ENCODE measurements around the gene ARHGAP12. TPM values are rescaled to one million over a fixed set of nuclear protein-coding genes. Genes with fewer than 3 reads are reported as not detected.

Gene ARHGAP12
- total and polyA plus RNA-seq, 10 donors, result 20.5 to 69.7 (median 46.9) TPM

DNA sequence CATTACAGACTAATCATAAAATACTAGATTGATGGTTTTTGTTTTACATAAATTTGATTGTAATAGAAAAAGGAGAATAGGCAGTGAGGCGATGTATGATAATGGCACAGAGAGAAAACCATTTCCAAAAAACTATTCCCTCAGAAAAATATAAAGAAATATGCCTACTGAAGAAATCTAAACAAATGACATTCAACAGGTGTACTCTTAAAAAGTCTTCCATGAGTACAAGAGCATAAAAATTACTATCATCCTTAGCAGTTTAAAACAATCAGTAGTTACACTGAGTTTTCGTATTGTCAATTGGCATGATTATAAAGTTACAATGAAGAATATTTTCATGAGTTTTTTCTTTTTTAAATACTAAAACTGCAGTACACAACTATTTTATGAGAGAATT lies 75.0 kb downstream of the ARHGAP12 start:
- peaks cover 0 to 16% (median 7%) of the 10 kb centered on the region in 6 donors for H3K4me1 ChIP-seq
- no peak for DNase-seq
- H3K27ac ChIP-seq, result no peak overlapping the region
- H3K4me3 ChIP-seq, result no peak overlapping the region
- no peak for TF ChIP-seq POLR2A (IDR thresholded peaks at IDR 0.05)
- no peak for TF ChIP-seq POLR2AphosphoS5 (IDR thresholded peaks at IDR 0.05)
- TF ChIP-seq, protein P1, sequence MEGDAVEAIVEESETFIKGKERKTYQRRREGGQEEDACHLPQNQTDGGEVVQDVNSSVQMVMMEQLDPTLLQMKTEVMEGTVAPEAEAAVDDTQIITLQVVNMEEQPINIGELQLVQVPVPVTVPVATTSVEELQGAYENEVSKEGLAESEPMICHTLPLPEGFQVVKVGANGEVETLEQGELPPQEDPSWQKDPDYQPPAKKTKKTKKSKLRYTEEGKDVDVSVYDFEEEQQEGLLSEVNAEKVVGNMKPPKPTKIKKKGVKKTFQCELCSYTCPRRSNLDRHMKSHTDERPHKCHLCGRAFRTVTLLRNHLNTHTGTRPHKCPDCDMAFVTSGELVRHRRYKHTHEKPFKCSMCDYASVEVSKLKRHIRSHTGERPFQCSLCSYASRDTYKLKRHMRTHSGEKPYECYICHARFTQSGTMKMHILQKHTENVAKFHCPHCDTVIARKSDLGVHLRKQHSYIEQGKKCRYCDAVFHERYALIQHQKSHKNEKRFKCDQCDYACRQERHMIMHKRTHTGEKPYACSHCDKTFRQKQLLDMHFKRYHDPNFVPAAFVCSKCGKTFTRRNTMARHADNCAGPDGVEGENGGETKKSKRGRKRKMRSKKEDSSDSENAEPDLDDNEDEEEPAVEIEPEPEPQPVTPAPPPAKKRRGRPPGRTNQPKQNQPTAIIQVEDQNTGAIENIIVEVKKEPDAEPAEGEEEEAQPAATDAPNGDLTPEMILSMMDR (IDR thresholded peaks at IDR 0.05 in 8 of 11, conservative IDR thresholded peaks at IDR 0.05 in 3 of 11), result no peak
- WGBS, 5 donors, result 66 to 75% (median 73%) methylated on average over 2 of the region's 2 CpGs
- peaks cover 0 to 44% (median 4%) of the 10 kb centered on the region in 6 donors for H3K36me3 ChIP-seq
- intact Hi-C loops (cut with DNase I; ENCODE audit: low total_unique reads), result no loop called here
- H3K27me3 ChIP-seq (replicated peaks in 1 of 7), result no peaks in the 10 kb centered on the region
- no peaks in the 10 kb centered on the region for H3K9me3 ChIP-seq

GRCh38 chr10:31851216-31851615 lies 77.4 kb downstream of the ARHGAP12 start:
- TF ChIP-seq POLR2AphosphoS5 (IDR thresholded peaks at IDR 0.05), result no peak
- TF ChIP-seq, protein P1 (IDR thresholded peaks at IDR 0.05 in 8 of 11, conservative IDR thresholded peaks at IDR 0.05 in 3 of 11), result no peak
- TF ChIP-seq POLR2A (IDR thresholded peaks at IDR 0.05), result no peak
- WGBS, 5 donors, result 79 to 90% (median 81%) methylated on average over 1 of the region's 1 CpG
- Histone ChIP-seq H3K9me3 (no peaks in the 10 kb centered on the region), H3K4me1 (peaks cover 0 to 12% (median 7%) of the 10 kb centered on the region in 6 donors), H3K27ac (no peak overlapping the region), H3K27me3 (replicated peaks in 1 of 7) (no peaks in the 10 kb centered on the region), H3K36me3 (peaks cover 0 to 33% (median 0%) of the 10 kb centered on the region in 6 donors), H3K4me3 (no peak overlapping the region)
- intact Hi-C loops (cut with DNase I; ENCODE audit: low total_unique reads), result no loop called here
- no peak for DNase-seq

DNA sequence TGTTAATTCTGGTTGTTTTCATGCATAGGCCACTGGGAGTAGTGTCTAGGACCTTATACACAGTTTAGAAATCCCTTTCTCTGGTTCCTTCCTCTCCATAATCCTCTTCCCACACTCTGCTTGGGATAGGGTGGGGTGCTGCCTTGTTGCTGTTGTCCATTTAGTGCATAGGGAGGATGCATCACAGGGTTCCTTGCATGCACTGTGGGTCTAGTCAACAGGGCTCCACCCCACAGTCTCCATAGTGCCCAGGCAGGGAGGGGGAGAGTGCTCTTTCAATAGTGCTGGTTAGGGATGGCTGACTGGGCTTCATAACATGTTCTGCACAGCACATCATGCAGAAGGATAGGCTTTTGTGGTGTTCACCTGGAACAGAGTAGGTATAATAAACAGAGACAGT lies 81.1 kb downstream of the ARHGAP12 start:
- TF ChIP-seq, protein P1 (IDR thresholded peaks at IDR 0.05 in 8 of 11, conservative IDR thresholded peaks at IDR 0.05 in 3 of 11), result no peak
- no peak for TF ChIP-seq POLR2A (IDR thresholded peaks at IDR 0.05)
- TF ChIP-seq POLR2AphosphoS5 (IDR thresholded peaks at IDR 0.05), result no peak
- intact Hi-C loops (cut with DNase I; ENCODE audit: low total_unique reads), result no loop called here
- Histone ChIP-seq H3K27me3 (replicated peaks in 1 of 7) (no peaks in the 10 kb centered on the region), H3K4me3 (no peak overlapping the region), H3K9me3 (no peaks in the 10 kb centered on the region), H3K36me3 (peaks cover 0 to 29% (median 0%) of the 10 kb centered on the region in 6 donors), H3K4me1 (peaks cover 0 to 12% (median 7%) of the 10 kb centered on the region in 6 donors), H3K27ac (no peak overlapping the region)
- DNase-seq, result no peak

- Histone ChIP-seq H3K36me3 (peaks cover 0 to 42% (median 4%) of the 10 kb centered on the region in 6 donors), H3K4me1 (peaks cover 0 to 13% (median 5%) of the 10 kb centered on the region in 6 donors), H3K27me3 (replicated peaks in 1 of 7) (no peaks in the 10 kb centered on the region), H3K4me3 (no peak overlapping the region), H3K9me3 (no peaks in the 10 kb centered on the region), H3K27ac (no peak overlapping the region)
- TF ChIP-seq POLR2A (IDR thresholded peaks at IDR 0.05) (no peak), POLR2AphosphoS5 (IDR thresholded peaks at IDR 0.05) (no peak)
- TF ChIP-seq, protein P1 (IDR thresholded peaks at IDR 0.05 in 8 of 11, conservative IDR thresholded peaks at IDR 0.05 in 3 of 11), result no peak
- no peak for DNase-seq
- 96 to 98% (median 96%) methylated on average over 7 of the region's 7 CpGs for WGBS, 5 donors
- intact Hi-C loops (cut with DNase I; ENCODE audit: low total_unique reads), result no loop called here
Observed at GRCh38 chr10:31838709-31839108, 89.9 kb downstream of the ARHGAP12 start.

Data from spleen (tissue), 11 donors.